ENCODE measurements around the gene UEVLD.

- TF ChIP-seq, protein P1, sequence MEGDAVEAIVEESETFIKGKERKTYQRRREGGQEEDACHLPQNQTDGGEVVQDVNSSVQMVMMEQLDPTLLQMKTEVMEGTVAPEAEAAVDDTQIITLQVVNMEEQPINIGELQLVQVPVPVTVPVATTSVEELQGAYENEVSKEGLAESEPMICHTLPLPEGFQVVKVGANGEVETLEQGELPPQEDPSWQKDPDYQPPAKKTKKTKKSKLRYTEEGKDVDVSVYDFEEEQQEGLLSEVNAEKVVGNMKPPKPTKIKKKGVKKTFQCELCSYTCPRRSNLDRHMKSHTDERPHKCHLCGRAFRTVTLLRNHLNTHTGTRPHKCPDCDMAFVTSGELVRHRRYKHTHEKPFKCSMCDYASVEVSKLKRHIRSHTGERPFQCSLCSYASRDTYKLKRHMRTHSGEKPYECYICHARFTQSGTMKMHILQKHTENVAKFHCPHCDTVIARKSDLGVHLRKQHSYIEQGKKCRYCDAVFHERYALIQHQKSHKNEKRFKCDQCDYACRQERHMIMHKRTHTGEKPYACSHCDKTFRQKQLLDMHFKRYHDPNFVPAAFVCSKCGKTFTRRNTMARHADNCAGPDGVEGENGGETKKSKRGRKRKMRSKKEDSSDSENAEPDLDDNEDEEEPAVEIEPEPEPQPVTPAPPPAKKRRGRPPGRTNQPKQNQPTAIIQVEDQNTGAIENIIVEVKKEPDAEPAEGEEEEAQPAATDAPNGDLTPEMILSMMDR (IDR thresholded peaks at IDR 0.05), result no peak
- TF ChIP-seq, protein P2, sequence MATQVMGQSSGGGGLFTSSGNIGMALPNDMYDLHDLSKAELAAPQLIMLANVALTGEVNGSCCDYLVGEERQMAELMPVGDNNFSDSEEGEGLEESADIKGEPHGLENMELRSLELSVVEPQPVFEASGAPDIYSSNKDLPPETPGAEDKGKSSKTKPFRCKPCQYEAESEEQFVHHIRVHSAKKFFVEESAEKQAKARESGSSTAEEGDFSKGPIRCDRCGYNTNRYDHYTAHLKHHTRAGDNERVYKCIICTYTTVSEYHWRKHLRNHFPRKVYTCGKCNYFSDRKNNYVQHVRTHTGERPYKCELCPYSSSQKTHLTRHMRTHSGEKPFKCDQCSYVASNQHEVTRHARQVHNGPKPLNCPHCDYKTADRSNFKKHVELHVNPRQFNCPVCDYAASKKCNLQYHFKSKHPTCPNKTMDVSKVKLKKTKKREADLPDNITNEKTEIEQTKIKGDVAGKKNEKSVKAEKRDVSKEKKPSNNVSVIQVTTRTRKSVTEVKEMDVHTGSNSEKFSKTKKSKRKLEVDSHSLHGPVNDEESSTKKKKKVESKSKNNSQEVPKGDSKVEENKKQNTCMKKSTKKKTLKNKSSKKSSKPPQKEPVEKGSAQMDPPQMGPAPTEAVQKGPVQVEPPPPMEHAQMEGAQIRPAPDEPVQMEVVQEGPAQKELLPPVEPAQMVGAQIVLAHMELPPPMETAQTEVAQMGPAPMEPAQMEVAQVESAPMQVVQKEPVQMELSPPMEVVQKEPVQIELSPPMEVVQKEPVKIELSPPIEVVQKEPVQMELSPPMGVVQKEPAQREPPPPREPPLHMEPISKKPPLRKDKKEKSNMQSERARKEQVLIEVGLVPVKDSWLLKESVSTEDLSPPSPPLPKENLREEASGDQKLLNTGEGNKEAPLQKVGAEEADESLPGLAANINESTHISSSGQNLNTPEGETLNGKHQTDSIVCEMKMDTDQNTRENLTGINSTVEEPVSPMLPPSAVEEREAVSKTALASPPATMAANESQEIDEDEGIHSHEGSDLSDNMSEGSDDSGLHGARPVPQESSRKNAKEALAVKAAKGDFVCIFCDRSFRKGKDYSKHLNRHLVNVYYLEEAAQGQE (IDR thresholded peaks at IDR 0.05; ENCODE audit: insufficient read depth in 1 of 2, low read depth in 2 of 2, low read length in 1 of 2), result peak in 1 of 2 experiments; percentile 64; a peak in 1 of 4 replicates
Observed at GRCh38 chr11:18588297-18589252, at the start of gene UEVLD.

All from Panc1 (cell line).